PFSK-1 (cell line): Measurements from ENCODE around the gene ATXN1.

Experiments
- FOXP2 ChIP-seq: optimal IDR thresholded peaks from 2 replicates; pipeline ENCODE3; 2011; ENCODE audit warnings: borderline replicate concordance, control low read depth, inconsistent platforms; ENCODE audit not compliant: insufficient read depth; ENCODE audit errors: extremely low read length, extremely low read depth
- POLR2AphosphoS5 ChIP-seq: IDR thresholded peaks from 2 replicates; pipeline ENCODE4 v1.6.1; 2012; ENCODE audit warnings: low read depth, mild to moderate bottlenecking, control low read depth, low read length, moderate library complexity
- REST ChIP-seq, 2 experiments: IDR thresholded peaks; 2 replicates each; pipeline versions ENCODE4 v1.6.1 to v1.8.0; 2011 to 2012; ENCODE audit warnings: low read depth in 2 of 2, low read length in 2 of 2, control low read depth in 1 of 2, inconsistent platforms in 1 of 2, mild to moderate bottlenecking in 1 of 2, moderate library complexity in 1 of 2; ENCODE audit not compliant: insufficient read depth in 1 of 2
- SIN3A ChIP-seq: IDR thresholded peaks from 2 replicates; pipeline ENCODE4 v1.6.1; 2012; ENCODE audit warnings: mild to moderate bottlenecking, low read length, moderate library complexity, borderline replicate concordance; ENCODE audit not compliant: insufficient read depth
- TAF1 ChIP-seq: IDR thresholded peaks from 2 replicates; pipeline ENCODE4 v1.6.1; 2012; ENCODE audit warnings: low read length, control low read depth, borderline replicate concordance; ENCODE audit not compliant: insufficient read depth

ATXN1 gene

GRCh38 chr6:16282370-16282769, 478.9 kb downstream of the ATXN1 start:
- TF ChIP-seq REST (IDR thresholded peaks at IDR 0.05; ENCODE audit: insufficient read depth in 1 of 2, low read depth in 2 of 2, low read length in 2 of 2) = no peak

GRCh38 chr6:16279243-16279642, 482.0 kb downstream of the ATXN1 start:
- no peak for TF ChIP-seq FOXP2
- no peak for TF ChIP-seq REST (IDR thresholded peaks at IDR 0.05; ENCODE audit: insufficient read depth in 1 of 2, low read depth in 2 of 2, low read length in 2 of 2)
- no peak for TF ChIP-seq POLR2AphosphoS5
- no peak for TF ChIP-seq TAF1
- TF ChIP-seq SIN3A = no peak

GRCh38 chr6:16278750-16279149, 482.5 kb downstream of the ATXN1 start:
- TF ChIP-seq SIN3A (no peak), POLR2AphosphoS5 (no peak), REST (IDR thresholded peaks at IDR 0.05; ENCODE audit: insufficient read depth in 1 of 2, low read depth in 2 of 2, low read length in 2 of 2) (no peak), TAF1 (no peak), FOXP2 (no peak)

- no peak for TF ChIP-seq REST (IDR thresholded peaks at IDR 0.05; ENCODE audit: insufficient read depth in 1 of 2, low read depth in 2 of 2, low read length in 2 of 2)
- no peak for TF ChIP-seq TAF1
- TF ChIP-seq SIN3A = no peak
- no peak for TF ChIP-seq FOXP2
- no peak for TF ChIP-seq POLR2AphosphoS5
Observed at GRCh38 chr6:16278048-16278724, 483.1 kb downstream of the ATXN1 start.
